ENCODE data around the gene ZNF236.

DNA sequence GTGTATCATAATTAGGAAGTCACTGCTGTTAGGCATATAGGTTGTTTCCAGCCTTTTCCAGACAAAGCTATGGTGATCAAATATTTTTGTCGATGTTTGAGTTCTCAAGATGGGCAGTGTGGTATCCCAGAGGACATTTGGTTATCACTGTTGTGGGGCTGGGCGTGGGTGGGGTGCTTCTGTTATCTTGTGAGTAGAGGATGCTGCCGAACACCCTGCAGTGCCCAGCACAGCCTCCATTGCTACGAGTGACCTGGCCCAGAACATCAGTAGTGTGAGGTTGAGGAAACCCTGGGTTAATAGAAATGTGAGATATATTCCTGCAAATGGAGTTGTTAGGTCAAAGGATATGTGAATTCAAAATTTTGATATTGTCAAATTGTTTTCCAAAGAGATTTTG, 33.2 kb downstream of the ZNF236 start:
- TF ChIP-seq ZNF274 (IDR thresholded peaks at IDR 0.05; ENCODE audit: borderline replicate concordance, extremely low read depth, low read length) (no peak), RBBP5 (IDR thresholded peaks at IDR 0.05; ENCODE audit: borderline replicate concordance, low read depth, low read length) (no peak), USF2 (IDR thresholded peaks at IDR 0.05; ENCODE audit: low read length) (no peak), TAF1 (IDR thresholded peaks at IDR 0.05; ENCODE audit: low read depth, low read length) (no peak), TBP (IDR thresholded peaks at IDR 0.05; ENCODE audit: low read depth, low read length) (no peak), POLR2A (IDR thresholded peaks at IDR 0.05; ENCODE audit: control extremely low read depth in 1 of 2, low read depth in 2 of 2, low read length in 2 of 2) (no peak), ATF3 (IDR thresholded peaks at IDR 0.05; ENCODE audit: insufficient read depth, low read depth, low read length) (no peak), EP300 (IDR thresholded peaks at IDR 0.05; ENCODE audit: borderline replicate concordance in 1 of 2, low read depth in 2 of 2, low read length in 2 of 2) (no peak), JUND (IDR thresholded peaks at IDR 0.05; ENCODE audit: low read length) (no peak), POLR2AphosphoS5 (IDR thresholded peaks at IDR 0.05; ENCODE audit: low read depth, low read length) (no peak), EZH2 (IDR thresholded peaks at IDR 0.05; ENCODE audit: low read depth, low read length, severe bottlenecking) (no peak)
- TF ChIP-seq, protein P1, sequence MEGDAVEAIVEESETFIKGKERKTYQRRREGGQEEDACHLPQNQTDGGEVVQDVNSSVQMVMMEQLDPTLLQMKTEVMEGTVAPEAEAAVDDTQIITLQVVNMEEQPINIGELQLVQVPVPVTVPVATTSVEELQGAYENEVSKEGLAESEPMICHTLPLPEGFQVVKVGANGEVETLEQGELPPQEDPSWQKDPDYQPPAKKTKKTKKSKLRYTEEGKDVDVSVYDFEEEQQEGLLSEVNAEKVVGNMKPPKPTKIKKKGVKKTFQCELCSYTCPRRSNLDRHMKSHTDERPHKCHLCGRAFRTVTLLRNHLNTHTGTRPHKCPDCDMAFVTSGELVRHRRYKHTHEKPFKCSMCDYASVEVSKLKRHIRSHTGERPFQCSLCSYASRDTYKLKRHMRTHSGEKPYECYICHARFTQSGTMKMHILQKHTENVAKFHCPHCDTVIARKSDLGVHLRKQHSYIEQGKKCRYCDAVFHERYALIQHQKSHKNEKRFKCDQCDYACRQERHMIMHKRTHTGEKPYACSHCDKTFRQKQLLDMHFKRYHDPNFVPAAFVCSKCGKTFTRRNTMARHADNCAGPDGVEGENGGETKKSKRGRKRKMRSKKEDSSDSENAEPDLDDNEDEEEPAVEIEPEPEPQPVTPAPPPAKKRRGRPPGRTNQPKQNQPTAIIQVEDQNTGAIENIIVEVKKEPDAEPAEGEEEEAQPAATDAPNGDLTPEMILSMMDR (IDR thresholded peaks at IDR 0.05; ENCODE audit: control extremely low read depth in 1 of 3, insufficient read depth in 1 of 3, low read depth in 1 of 3, low read length in 3 of 3): no peak
- TF ChIP-seq, protein P2, sequence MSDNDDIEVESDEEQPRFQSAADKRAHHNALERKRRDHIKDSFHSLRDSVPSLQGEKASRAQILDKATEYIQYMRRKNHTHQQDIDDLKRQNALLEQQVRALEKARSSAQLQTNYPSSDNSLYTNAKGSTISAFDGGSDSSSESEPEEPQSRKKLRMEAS (IDR thresholded peaks at IDR 0.05): no peak

Measured in H1 (cell line).